ENCODE data around the gene OR10K2. TPM values are rescaled to one million over a fixed set of nuclear protein-coding genes. Genes with fewer than 3 reads are reported as not detected.
"Not testable (repeated sequence)": the region's sequence is repeated elsewhere in the genome, so short reads cannot be mapped to it uniquely, and the experiment has no call there.

The OR10K2 gene
- total RNA-seq, 1 donor from 2014 or later: not detected

- Mint-ChIP-seq H3K27me3 (ENCODE audit: unreplicated experiment) (no peaks in the 10 kb centered on the region), H3K4me1 (ENCODE audit: low read depth, unreplicated experiment) (no peaks in the 10 kb centered on the region), H3K9me3 (ENCODE audit: unreplicated experiment) (no peaks in the 10 kb centered on the region), H3K36me3 (ENCODE audit: unreplicated experiment) (no peaks in the 10 kb centered on the region), H3K4me3 (ENCODE audit: unreplicated experiment) (no peak overlapping the region), H3K27ac (ENCODE audit: unreplicated experiment) (no peak overlapping the region)
- no peak for TF ChIP-seq CTCF (IDR thresholded peaks at IDR 0.05; ENCODE audit: partially characterized antibody, unreplicated experiment)
- no peak for DNase-seq
Measured at GRCh38 chr1:158396646-158397045, 29.4 kb downstream of the OR10K2 start.

GRCh38 chr1:158393476-158393875, 32.6 kb downstream of the OR10K2 start:
- Mint-ChIP-seq H3K9me3 (ENCODE audit: unreplicated experiment) (no peaks in the 10 kb centered on the region), H3K4me3 (ENCODE audit: unreplicated experiment) (no peak overlapping the region), H3K4me1 (ENCODE audit: low read depth, unreplicated experiment) (no peaks in the 10 kb centered on the region), H3K27ac (ENCODE audit: unreplicated experiment) (no peak overlapping the region), H3K36me3 (ENCODE audit: unreplicated experiment) (no peaks in the 10 kb centered on the region), H3K27me3 (ENCODE audit: unreplicated experiment) (no peaks in the 10 kb centered on the region)
- no peak for DNase-seq
- no peak for TF ChIP-seq CTCF (IDR thresholded peaks at IDR 0.05; ENCODE audit: partially characterized antibody, unreplicated experiment)

- Mint-ChIP-seq H3K27ac (ENCODE audit: unreplicated experiment) (no peak overlapping the region), H3K4me3 (ENCODE audit: unreplicated experiment) (no peak overlapping the region), H3K27me3 (ENCODE audit: unreplicated experiment) (peaks cover 2% of the 10 kb centered on the region), H3K4me1 (ENCODE audit: low read depth, unreplicated experiment) (no peaks in the 10 kb centered on the region), H3K36me3 (ENCODE audit: unreplicated experiment) (no peaks in the 10 kb centered on the region), H3K9me3 (ENCODE audit: unreplicated experiment) (no peaks in the 10 kb centered on the region)
- DNase-seq: no peak
- no peak for TF ChIP-seq CTCF (IDR thresholded peaks at IDR 0.05; ENCODE audit: partially characterized antibody, unreplicated experiment)
Measured at GRCh38 chr1:158391099-158391498, 34.9 kb downstream of the OR10K2 start.

GRCh38 chr1:158390331-158390730, 35.7 kb downstream of the OR10K2 start:
- no peaks in the 10 kb centered on the region for H3K36me3 Mint-ChIP-seq (ENCODE audit: unreplicated experiment)
- no peaks in the 10 kb centered on the region for H3K9me3 Mint-ChIP-seq (ENCODE audit: unreplicated experiment)
- TF ChIP-seq CTCF (IDR thresholded peaks at IDR 0.05; ENCODE audit: partially characterized antibody, unreplicated experiment): no peak
- H3K27me3 Mint-ChIP-seq (ENCODE audit: unreplicated experiment): peaks cover 2% of the 10 kb centered on the region
- H3K4me3 Mint-ChIP-seq (ENCODE audit: unreplicated experiment): no peak overlapping the region
- H3K27ac Mint-ChIP-seq (ENCODE audit: unreplicated experiment): no peak overlapping the region
- DNase-seq: no peak
- no peaks in the 10 kb centered on the region for H3K4me1 Mint-ChIP-seq (ENCODE audit: low read depth, unreplicated experiment)

- peaks cover 4% of the 10 kb centered on the region for H3K27me3 Mint-ChIP-seq (ENCODE audit: unreplicated experiment)
- TF ChIP-seq CTCF (IDR thresholded peaks at IDR 0.05; ENCODE audit: partially characterized antibody, unreplicated experiment): no peak
- DNase-seq: no peak
- peaks cover 5% of the 10 kb centered on the region for H3K9me3 Mint-ChIP-seq (ENCODE audit: unreplicated experiment)
- no peaks in the 10 kb centered on the region for H3K4me1 Mint-ChIP-seq (ENCODE audit: low read depth, unreplicated experiment)
- H3K27ac Mint-ChIP-seq (ENCODE audit: unreplicated experiment): no peak overlapping the region
- peaks cover 4% of the 10 kb centered on the region for H3K36me3 Mint-ChIP-seq (ENCODE audit: unreplicated experiment)
- no peak overlapping the region for H3K4me3 Mint-ChIP-seq (ENCODE audit: unreplicated experiment)
Measured at GRCh38 chr1:158374860-158375259, 51.2 kb downstream of the OR10K2 start.

GRCh38 chr1:158374101-158374500, 51.9 kb downstream of the OR10K2 start:
- not testable (repeated sequence) for H3K4me1 Mint-ChIP-seq (ENCODE audit: low read depth, unreplicated experiment)

More at GRCh38 chr1:158374101-158374500, 51.9 kb downstream of the OR10K2 start:
- not testable (repeated sequence) for H3K27ac Mint-ChIP-seq (ENCODE audit: unreplicated experiment); H3K9me3 Mint-ChIP-seq (ENCODE audit: unreplicated experiment); H3K27me3 Mint-ChIP-seq (ENCODE audit: unreplicated experiment); DNase-seq; H3K36me3 Mint-ChIP-seq (ENCODE audit: unreplicated experiment); H3K4me3 Mint-ChIP-seq (ENCODE audit: unreplicated experiment)

Data from glutamatergic neuron (in vitro differentiated cells).